Measurements from ENCODE around the gene CEMIP. TPM values are rescaled to one million over a fixed set of nuclear protein-coding genes. Genes with fewer than 3 reads are reported as not detected.

CEMIP gene
- total and polyA plus RNA-seq, 9 donors = 0.93 to 3.0 (median 2.3) TPM

- Histone ChIP-seq H3K27ac (ENCODE audit: low read length) (no peak overlapping the region), H3K4me1 (ENCODE audit: control insufficient read depth, insufficient read depth, low read length) (peaks cover 21% of the 10 kb centered on the region), H3K36me3 (ENCODE audit: control insufficient read depth, insufficient read depth, low read length) (peaks cover 2% of the 10 kb centered on the region), H3K27me3 (ENCODE audit: control insufficient read depth, insufficient read depth, low read length) (no peaks in the 10 kb centered on the region), H3K4me3 (ENCODE audit: low read length) (no peak overlapping the region), H3K9me3 (replicated peaks; ENCODE audit: control insufficient read depth, low read depth, low read length) (no peaks in the 10 kb centered on the region)
- 92% methylated on average over 4 of the region's 4 CpGs for WGBS (ENCODE audit: insufficient coverage)
- DNase-seq = no peak
Observed at GRCh38 chr15:80929689-80930088, 150.5 kb downstream of the CEMIP start.

- Histone ChIP-seq H3K36me3 (ENCODE audit: control insufficient read depth, insufficient read depth, low read length) (peaks cover 2% of the 10 kb centered on the region), H3K4me1 (ENCODE audit: control insufficient read depth, insufficient read depth, low read length) (peaks cover 20% of the 10 kb centered on the region), H3K27ac (ENCODE audit: low read length) (no peak overlapping the region), H3K27me3 (ENCODE audit: control insufficient read depth, insufficient read depth, low read length) (no peaks in the 10 kb centered on the region), H3K9me3 (replicated peaks; ENCODE audit: control insufficient read depth, low read depth, low read length) (no peaks in the 10 kb centered on the region), H3K4me3 (ENCODE audit: low read length) (no peak overlapping the region)
- no peak for DNase-seq
- WGBS (ENCODE audit: insufficient coverage) = no CpG with 5 or more reads among the region's 2 CpGs
Observed at GRCh38 chr15:80931191-80931590, 152.0 kb downstream of the CEMIP start.

- 92% methylated on average over 16 of the region's 20 CpGs for WGBS (ENCODE audit: insufficient coverage)
- Histone ChIP-seq H3K27me3 (ENCODE audit: control insufficient read depth, insufficient read depth, low read length) (no peaks in the 10 kb centered on the region), H3K9me3 (replicated peaks; ENCODE audit: control insufficient read depth, low read depth, low read length) (no peaks in the 10 kb centered on the region), H3K4me1 (ENCODE audit: control insufficient read depth, insufficient read depth, low read length) (peaks cover 20% of the 10 kb centered on the region), H3K27ac (ENCODE audit: low read length) (peak overlapping the region; percentile 67), H3K4me3 (ENCODE audit: low read length) (no peak overlapping the region), H3K36me3 (ENCODE audit: control insufficient read depth, insufficient read depth, low read length) (peaks cover 3% of the 10 kb centered on the region)
- DNase-seq = no peak
Observed at GRCh38 chr15:80931721-80932512, 152.7 kb downstream of the CEMIP start.

- peak overlapping the region; percentile 67 for H3K27ac ChIP-seq (ENCODE audit: low read length)
- no peak overlapping the region for H3K4me3 ChIP-seq (ENCODE audit: low read length)
- peaks cover 6% of the 10 kb centered on the region for H3K36me3 ChIP-seq (ENCODE audit: control insufficient read depth, insufficient read depth, low read length)
- DNase-seq = peak; percentile 22
- WGBS (ENCODE audit: insufficient coverage) = 60% methylated on average over 2 of the region's 5 CpGs
- H3K9me3 ChIP-seq (replicated peaks; ENCODE audit: control insufficient read depth, low read depth, low read length) = no peaks in the 10 kb centered on the region
- H3K4me1 ChIP-seq (ENCODE audit: control insufficient read depth, insufficient read depth, low read length) = peaks cover 20% of the 10 kb centered on the region
- H3K27me3 ChIP-seq (ENCODE audit: control insufficient read depth, insufficient read depth, low read length) = no peaks in the 10 kb centered on the region
Observed at GRCh38 chr15:80932513-80932815, 153.3 kb downstream of the CEMIP start.

GRCh38 chr15:80932989-80933388 is 153.8 kb downstream of the CEMIP start:
- Histone ChIP-seq H3K4me1 (ENCODE audit: control insufficient read depth, insufficient read depth, low read length) (peaks cover 20% of the 10 kb centered on the region), H3K27me3 (ENCODE audit: control insufficient read depth, insufficient read depth, low read length) (no peaks in the 10 kb centered on the region), H3K36me3 (ENCODE audit: control insufficient read depth, insufficient read depth, low read length) (peaks cover 6% of the 10 kb centered on the region), H3K9me3 (replicated peaks; ENCODE audit: control insufficient read depth, low read depth, low read length) (no peaks in the 10 kb centered on the region), H3K4me3 (ENCODE audit: low read length) (no peak overlapping the region), H3K27ac (ENCODE audit: low read length) (peak overlapping the region; percentile 67)
- peak; percentile 93 for DNase-seq
- whole genome bisulfite sequencing (ENCODE audit: insufficient coverage) = 4% methylated on average over 7 of the region's 15 CpGs

GRCh38 chr15:80934761-80935221 is 155.6 kb downstream of the CEMIP start:
- peaks cover 20% of the 10 kb centered on the region for H3K4me1 ChIP-seq (ENCODE audit: control insufficient read depth, insufficient read depth, low read length)
- peak overlapping the region; percentile 47 for H3K27ac ChIP-seq (ENCODE audit: low read length)
- no peaks in the 10 kb centered on the region for H3K27me3 ChIP-seq (ENCODE audit: control insufficient read depth, insufficient read depth, low read length)
- no peak overlapping the region for H3K4me3 ChIP-seq (ENCODE audit: low read length)
- peaks cover 4% of the 10 kb centered on the region for H3K36me3 ChIP-seq (ENCODE audit: control insufficient read depth, insufficient read depth, low read length)
- H3K9me3 ChIP-seq (replicated peaks; ENCODE audit: control insufficient read depth, low read depth, low read length) = no peaks in the 10 kb centered on the region
- WGBS (ENCODE audit: insufficient coverage) = 61% methylated on average over 3 of the region's 3 CpGs
- peak; percentile 91 for DNase-seq

GRCh38 chr15:80936288-80937078 is 157.3 kb downstream of the CEMIP start:
- Histone ChIP-seq H3K4me3 (ENCODE audit: low read length) (no peak overlapping the region), H3K4me1 (ENCODE audit: control insufficient read depth, insufficient read depth, low read length) (peaks cover 26% of the 10 kb centered on the region), H3K9me3 (replicated peaks; ENCODE audit: control insufficient read depth, low read depth, low read length) (no peaks in the 10 kb centered on the region), H3K27me3 (ENCODE audit: control insufficient read depth, insufficient read depth, low read length) (no peaks in the 10 kb centered on the region), H3K36me3 (ENCODE audit: control insufficient read depth, insufficient read depth, low read length) (peaks cover 6% of the 10 kb centered on the region), H3K27ac (ENCODE audit: low read length) (no peak overlapping the region)
- WGBS (ENCODE audit: insufficient coverage) = 93% methylated on average over 11 of the region's 16 CpGs
- no peak for DNase-seq

- 93% methylated on average over 4 of the region's 12 CpGs for WGBS (ENCODE audit: insufficient coverage)
- H3K4me3 ChIP-seq (ENCODE audit: low read length) = no peak overlapping the region
- H3K4me1 ChIP-seq (ENCODE audit: control insufficient read depth, insufficient read depth, low read length) = peaks cover 20% of the 10 kb centered on the region
- no peak for DNase-seq
- peaks cover 14% of the 10 kb centered on the region for H3K36me3 ChIP-seq (ENCODE audit: control insufficient read depth, insufficient read depth, low read length)
- no peaks in the 10 kb centered on the region for H3K27me3 ChIP-seq (ENCODE audit: control insufficient read depth, insufficient read depth, low read length)
- no peaks in the 10 kb centered on the region for H3K9me3 ChIP-seq (replicated peaks; ENCODE audit: control insufficient read depth, low read depth, low read length)
- no peak overlapping the region for H3K27ac ChIP-seq (ENCODE audit: low read length)
Observed at GRCh38 chr15:80937718-80938117, 158.5 kb downstream of the CEMIP start.

- WGBS (ENCODE audit: insufficient coverage) = no CpG with 5 or more reads among the region's 3 CpGs
- H3K27ac ChIP-seq (ENCODE audit: low read length) = no peak overlapping the region
Observed at GRCh38 chr15:80939216-80939615, 160.0 kb downstream of the CEMIP start.

GRCh38 chr15:80940331-80940730 is 161.2 kb downstream of the CEMIP start:
- 100% methylated on average over 1 of the region's 4 CpGs for WGBS (ENCODE audit: insufficient coverage)
- Histone ChIP-seq H3K27me3 (ENCODE audit: control insufficient read depth, insufficient read depth, low read length) (no peaks in the 10 kb centered on the region), H3K4me1 (ENCODE audit: control insufficient read depth, insufficient read depth, low read length) (peaks cover 14% of the 10 kb centered on the region), H3K27ac (ENCODE audit: low read length) (no peak overlapping the region), H3K9me3 (replicated peaks; ENCODE audit: control insufficient read depth, low read depth, low read length) (no peaks in the 10 kb centered on the region), H3K4me3 (ENCODE audit: low read length) (no peak overlapping the region), H3K36me3 (ENCODE audit: control insufficient read depth, insufficient read depth, low read length) (peaks cover 19% of the 10 kb centered on the region)
- no peak for DNase-seq

More at GRCh38 chr15:80939216-80939615, 160.0 kb downstream of the CEMIP start:
- Histone ChIP-seq H3K9me3 (replicated peaks; ENCODE audit: control insufficient read depth, low read depth, low read length) (no peaks in the 10 kb centered on the region), H3K4me3 (ENCODE audit: low read length) (no peak overlapping the region), H3K27me3 (ENCODE audit: control insufficient read depth, insufficient read depth, low read length) (no peaks in the 10 kb centered on the region), H3K36me3 (ENCODE audit: control insufficient read depth, insufficient read depth, low read length) (peaks cover 14% of the 10 kb centered on the region), H3K4me1 (ENCODE audit: control insufficient read depth, insufficient read depth, low read length) (peaks cover 21% of the 10 kb centered on the region)
- no peak for DNase-seq
